ENCODE data around the gene SCIN. TPM values are rescaled to one million over a fixed set of nuclear protein-coding genes. Genes with fewer than 3 reads are reported as not detected.

Gene SCIN
- total RNA-seq, 2 experiments from 2014 or later, result 0.69 to 0.77 TPM

GRCh38 chr7:12607134-12607533, 36.6 kb downstream of the SCIN start:
- DNase-seq (no peak), ATAC-seq (ENCODE audit: low read depth) (no peak)
- Mint-ChIP-seq H3K36me3 (no peaks in the 10 kb centered on the region), H3K4me3 (no peak overlapping the region), H3K9me3 (no peaks in the 10 kb centered on the region), H3K27me3 (peaks cover 8% of the 10 kb centered on the region), H3K4me1 (no peaks in the 10 kb centered on the region), H3K27ac (no peak overlapping the region)
- POLR2A ChIA-PET, result no interaction called here

- Mint-ChIP-seq H3K36me3 (no peaks in the 10 kb centered on the region), H3K4me1 (no peaks in the 10 kb centered on the region), H3K27ac (no peak overlapping the region), H3K9me3 (no peaks in the 10 kb centered on the region), H3K4me3 (no peak overlapping the region), H3K27me3 (peaks cover 10% of the 10 kb centered on the region)
- DNase-seq (no peak), ATAC-seq (ENCODE audit: low read depth) (no peak)
- POLR2A ChIA-PET, result no interaction called here
Observed at GRCh38 chr7:12609561-12609960, 39.0 kb downstream of the SCIN start.

GRCh38 chr7:12610899-12611298, 40.4 kb downstream of the SCIN start:
- POLR2A ChIA-PET, result no interaction called here
- Mint-ChIP-seq H3K36me3 (no peaks in the 10 kb centered on the region), H3K4me1 (no peaks in the 10 kb centered on the region), H3K27me3 (peaks cover 14% of the 10 kb centered on the region), H3K4me3 (no peak overlapping the region), H3K27ac (no peak overlapping the region), H3K9me3 (no peaks in the 10 kb centered on the region)
- DNase-seq (no peak), ATAC-seq (ENCODE audit: low read depth) (no peak)

- H3K4me1 Mint-ChIP-seq, result no peaks in the 10 kb centered on the region
- ATAC-seq (ENCODE audit: low read depth) (no peak), DNase-seq (no peak)
- POLR2A ChIA-PET, result no interaction called here
- H3K4me3 Mint-ChIP-seq, result no peak overlapping the region
- H3K9me3 Mint-ChIP-seq, result no peaks in the 10 kb centered on the region
- H3K27ac Mint-ChIP-seq, result no peak overlapping the region
- H3K36me3 Mint-ChIP-seq, result no peaks in the 10 kb centered on the region
- H3K27me3 Mint-ChIP-seq, result peaks cover 14% of the 10 kb centered on the region
Observed at GRCh38 chr7:12612622-12613021, 42.1 kb downstream of the SCIN start.

- Mint-ChIP-seq H3K9me3 (no peaks in the 10 kb centered on the region), H3K4me3 (no peak overlapping the region), H3K4me1 (no peaks in the 10 kb centered on the region), H3K27ac (no peak overlapping the region), H3K36me3 (no peaks in the 10 kb centered on the region), H3K27me3 (peaks cover 7% of the 10 kb centered on the region)
- DNase-seq (no peak), ATAC-seq (ENCODE audit: low read depth) (no peak)
- POLR2A ChIA-PET, result no interaction called here
Observed at GRCh38 chr7:12619461-12620069, 49.0 kb downstream of the SCIN start.

- H3K4me1 Mint-ChIP-seq, result no peaks in the 10 kb centered on the region
- no peak overlapping the region for H3K4me3 Mint-ChIP-seq
- peaks cover 4% of the 10 kb centered on the region for H3K27me3 Mint-ChIP-seq
- POLR2A ChIA-PET, result no interaction called here
- no peaks in the 10 kb centered on the region for H3K9me3 Mint-ChIP-seq
- H3K27ac Mint-ChIP-seq, result no peak overlapping the region
- ATAC-seq (ENCODE audit: low read depth) (no peak), DNase-seq (no peak)
- no peaks in the 10 kb centered on the region for H3K36me3 Mint-ChIP-seq
Observed at GRCh38 chr7:12620371-12620770, 49.9 kb downstream of the SCIN start.

GRCh38 chr7:12623223-12623622, 52.7 kb downstream of the SCIN start:
- peaks cover 3% of the 10 kb centered on the region for H3K27me3 Mint-ChIP-seq
- no peaks in the 10 kb centered on the region for H3K9me3 Mint-ChIP-seq
- H3K36me3 Mint-ChIP-seq, result no peaks in the 10 kb centered on the region
- no peak overlapping the region for H3K4me3 Mint-ChIP-seq
- no peak for ATAC-seq (ENCODE audit: low read depth)
- POLR2A ChIA-PET, result no interaction called here
- no peak overlapping the region for H3K27ac Mint-ChIP-seq
- DNase-seq, result no peak
- H3K4me1 Mint-ChIP-seq, result no peaks in the 10 kb centered on the region

GRCh38 chr7:12623885-12624498, 53.5 kb downstream of the SCIN start:
- Mint-ChIP-seq H3K27me3 (peaks cover 3% of the 10 kb centered on the region), H3K36me3 (no peaks in the 10 kb centered on the region), H3K27ac (no peak overlapping the region), H3K4me1 (no peaks in the 10 kb centered on the region), H3K4me3 (no peak overlapping the region), H3K9me3 (no peaks in the 10 kb centered on the region)
- ATAC-seq (ENCODE audit: low read depth) (no peak), DNase-seq (no peak)
- POLR2A ChIA-PET, result no interaction called here

GRCh38 chr7:12625836-12626235, 55.3 kb downstream of the SCIN start:
- ATAC-seq (ENCODE audit: low read depth), result no peak
- POLR2A ChIA-PET, result no interaction called here
- no peak for DNase-seq
- peaks cover 5% of the 10 kb centered on the region for H3K27me3 Mint-ChIP-seq
- no peak overlapping the region for H3K4me3 Mint-ChIP-seq
- H3K36me3 Mint-ChIP-seq, result no peaks in the 10 kb centered on the region
- H3K4me1 Mint-ChIP-seq, result no peaks in the 10 kb centered on the region
- H3K27ac Mint-ChIP-seq, result no peak overlapping the region
- no peaks in the 10 kb centered on the region for H3K9me3 Mint-ChIP-seq

- Mint-ChIP-seq H3K27ac (no peak overlapping the region), H3K9me3 (no peaks in the 10 kb centered on the region), H3K4me1 (peaks cover 2% of the 10 kb centered on the region), H3K4me3 (no peak overlapping the region), H3K36me3 (no peaks in the 10 kb centered on the region), H3K27me3 (peaks cover 4% of the 10 kb centered on the region)
- no peak for ATAC-seq (ENCODE audit: low read depth)
- DNase-seq, result no peak
- POLR2A ChIA-PET, result no interaction called here
Observed at GRCh38 chr7:12629816-12630512, 59.4 kb downstream of the SCIN start.

GRCh38 chr7:12630513-12630819, 59.9 kb downstream of the SCIN start:
- no peaks in the 10 kb centered on the region for H3K9me3 Mint-ChIP-seq

GRCh38 chr7:12633582-12633981, 63.1 kb downstream of the SCIN start:
- DNase-seq, result no peak
- Mint-ChIP-seq H3K4me3 (no peak overlapping the region), H3K9me3 (no peaks in the 10 kb centered on the region), H3K27ac (no peak overlapping the region), H3K36me3 (no peaks in the 10 kb centered on the region), H3K27me3 (peaks cover 8% of the 10 kb centered on the region), H3K4me1 (peaks cover 4% of the 10 kb centered on the region)
- ATAC-seq (ENCODE audit: low read depth), result no peak
- POLR2A ChIA-PET, result no interaction called here

More at GRCh38 chr7:12630513-12630819, 59.9 kb downstream of the SCIN start:
- H3K27me3 Mint-ChIP-seq, result peaks cover 4% of the 10 kb centered on the region
- DNase-seq (no peak), ATAC-seq (ENCODE audit: low read depth) (no peak)
- H3K27ac Mint-ChIP-seq, result no peak overlapping the region
- H3K36me3 Mint-ChIP-seq, result no peaks in the 10 kb centered on the region
- H3K4me3 Mint-ChIP-seq, result no peak overlapping the region
- POLR2A ChIA-PET, result no interaction called here
- peaks cover 2% of the 10 kb centered on the region for H3K4me1 Mint-ChIP-seq

GRCh38 chr7:12635830-12636229, 65.3 kb downstream of the SCIN start:
- H3K27me3 Mint-ChIP-seq, result peaks cover 6% of the 10 kb centered on the region
- ATAC-seq (ENCODE audit: low read depth), result peak; percentile 70
- H3K4me3 Mint-ChIP-seq, result peak overlapping the region; percentile 43
- DNase-seq, result no peak
- POLR2A ChIA-PET, result interaction anchor here (0.7 kb wide), 1 partner anchor 259 kb away, joined by 3 read pairs; no protein-coding TSS in a partner anchor
- no peak overlapping the region for H3K27ac Mint-ChIP-seq
- no peaks in the 10 kb centered on the region for H3K9me3 Mint-ChIP-seq
- peaks cover 4% of the 10 kb centered on the region for H3K4me1 Mint-ChIP-seq
- no peaks in the 10 kb centered on the region for H3K36me3 Mint-ChIP-seq

GRCh38 chr7:12637328-12637727, 66.8 kb downstream of the SCIN start:
- no peak for ATAC-seq (ENCODE audit: low read depth)
- Mint-ChIP-seq H3K4me1 (peaks cover 4% of the 10 kb centered on the region), H3K27ac (no peak overlapping the region), H3K36me3 (no peaks in the 10 kb centered on the region), H3K27me3 (peaks cover 6% of the 10 kb centered on the region), H3K4me3 (no peak overlapping the region), H3K9me3 (no peaks in the 10 kb centered on the region)
- DNase-seq, result no peak
- POLR2A ChIA-PET, result no interaction called here
